ENCODE results near the gene FGG. TPM values are rescaled to one million over a fixed set of nuclear protein-coding genes. Genes with fewer than 3 reads are reported as not detected.

The FGG gene
- total RNA-seq, 2 experiments from 2014 or later, result not detected

GRCh38 chr4:154603033-154603943, 9.2 kb downstream of the FGG start:
- H2AFZ ChIP-seq (ENCODE audit: low read length), result no peak overlapping the region
- no peaks in the 10 kb centered on the region for H4K20me1 ChIP-seq (ENCODE audit: insufficient read depth, low read length)
- no peaks in the 10 kb centered on the region for H3K36me3 ChIP-seq (ENCODE audit: insufficient read depth, low read length)
- no peaks in the 10 kb centered on the region for H3K79me2 ChIP-seq (ENCODE audit: insufficient read depth, low read depth, low read length)
- no peaks in the 10 kb centered on the region for H3K9me3 ChIP-seq (ENCODE audit: low read length)
- no peak for DNase-seq (ENCODE audit: low spot score)
- BruUV-seq (replicated peaks), result no TSS peak
- ChIA-PET POLR2A (interaction anchor here (0.5 to 1.3 kb wide), 4 partner anchors 8 to 868 kb away, joined by 3 to 6 read pairs (median 4); no protein-coding TSS in a partner anchor), CTCF (ENCODE audit: unreplicated experiment) (no interaction called here)
- H3K4me1 ChIP-seq (ENCODE audit: insufficient read depth, low read length, poor library complexity, severe bottlenecking), result no peaks in the 10 kb centered on the region
- H3K27ac ChIP-seq (ENCODE audit: low read depth, low read length, poor library complexity, severe bottlenecking), result no peak overlapping the region
- no peak overlapping the region for H3K4me2 ChIP-seq (ENCODE audit: low read length)
- H3K4me3 ChIP-seq (ENCODE audit: low read depth, low read length, poor library complexity, severe bottlenecking), result no peak overlapping the region
- no peaks in the 10 kb centered on the region for H3K9me2 ChIP-seq (ENCODE audit: insufficient read depth, low read length)
- TF ChIP-seq EZH2phosphoT487 (IDR thresholded peaks at IDR 0.05; ENCODE audit: borderline replicate concordance, low read depth, low read length) (no peak), CTCF (conservative IDR thresholded peaks at IDR 0.05; ENCODE audit: low read length) (no peak)
- intact Hi-C loops (cut with micrococcal nuclease; ENCODE audit: unreplicated experiment), result no loop called here

GRCh38 chr4:154602404-154603020, 9.9 kb downstream of the FGG start:
- H3K4me2 ChIP-seq (ENCODE audit: low read length), result no peak overlapping the region
- H3K9me3 ChIP-seq (ENCODE audit: low read length), result no peaks in the 10 kb centered on the region
- no peaks in the 10 kb centered on the region for H3K9me2 ChIP-seq (ENCODE audit: insufficient read depth, low read length)
- POLR2A ChIA-PET, result interaction anchor here (1.0 to 1.3 kb wide), 3 partner anchors 7 to 34 kb away, joined by 4 to 6 read pairs (median 4); no protein-coding TSS in a partner anchor
- no peak overlapping the region for H3K4me3 ChIP-seq (ENCODE audit: low read depth, low read length, poor library complexity, severe bottlenecking)
- intact Hi-C loops (cut with micrococcal nuclease; ENCODE audit: unreplicated experiment), result no loop called here
- no peaks in the 10 kb centered on the region for H3K36me3 ChIP-seq (ENCODE audit: insufficient read depth, low read length)
- no TSS peak for BruUV-seq (replicated peaks)
- H3K4me1 ChIP-seq (ENCODE audit: insufficient read depth, low read length, poor library complexity, severe bottlenecking), result no peaks in the 10 kb centered on the region
- H3K79me2 ChIP-seq (ENCODE audit: insufficient read depth, low read depth, low read length), result no peaks in the 10 kb centered on the region
- H4K20me1 ChIP-seq (ENCODE audit: insufficient read depth, low read length), result no peaks in the 10 kb centered on the region
- DNase-seq (ENCODE audit: low spot score), result no peak
- CTCF ChIA-PET (ENCODE audit: unreplicated experiment), result no interaction called here
- no peak overlapping the region for H2AFZ ChIP-seq (ENCODE audit: low read length)
- H3K27ac ChIP-seq (ENCODE audit: low read depth, low read length, poor library complexity, severe bottlenecking), result no peak overlapping the region
- no peak for TF ChIP-seq EZH2phosphoT487 (IDR thresholded peaks at IDR 0.05; ENCODE audit: borderline replicate concordance, low read depth, low read length)
- no peak for TF ChIP-seq CTCF (conservative IDR thresholded peaks at IDR 0.05; ENCODE audit: low read length)

Measured in OCI-LY7 (cell line).